Hematopoietic multipotent progenitor cell (in vitro differentiated cells): ENCODE results near the gene KRT12. TPM values are rescaled to one million over a fixed set of nuclear protein-coding genes. Genes with fewer than 3 reads are reported as not detected.

Source experiments
- DNase-seq, 3 donors: peaks; one replicate each; pipeline ENCODE4 v3.0.0-alpha.2; 2011 to 2015; ENCODE audit warnings: low read depth in 2 of 3, low spot score in 2 of 3
- total RNA-seq: library from RNA; depleted of rRNA; stranded (reverse); fragments of >200 nt; gene quantifications from one replicate; pipeline ENCODE4 v1.2.3, GENCODE V29; 2012

KRT12 gene
- not detected for total RNA-seq

GRCh38 chr17:40866838-40867237, at the start of gene KRT12:
Gene KRT12, minus strand, starts transcription at chr17:40867223. Its CDS starts 37 bp downstream, at chr17:40867186.
- no peak for DNase-seq

GRCh38 chr17:40916366-40916765, 49.3 kb upstream of the KRT12 start:
- no peak for DNase-seq

- DNase-seq = no peak
Measured at GRCh38 chr17:40915721-40916256, 48.8 kb upstream of the KRT12 start.

DNA sequence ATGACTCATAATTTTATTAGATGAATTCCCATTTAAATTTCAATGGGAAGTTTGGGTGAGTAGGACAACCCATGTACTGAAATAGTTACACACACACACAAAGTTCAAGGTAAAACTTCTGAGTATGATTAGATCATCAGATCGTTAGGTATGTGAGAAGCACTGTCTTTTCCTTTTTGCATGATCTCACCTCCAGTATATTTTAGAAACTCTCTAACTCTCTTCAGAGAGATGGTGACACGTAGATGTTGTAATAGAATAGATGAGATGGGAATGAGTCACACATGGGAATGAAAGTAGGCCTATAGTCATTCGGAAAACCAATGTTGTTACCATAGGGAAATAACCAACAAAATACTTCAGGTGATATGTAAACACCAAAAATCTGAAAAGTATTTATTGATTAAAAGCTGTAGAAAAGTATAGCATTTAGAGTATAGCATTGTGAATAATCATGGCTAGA, 48.2 kb upstream of the KRT12 start:
- DNase-seq = no peak

GRCh38 chr17:40914075-40914855, 47.2 kb upstream of the KRT12 start:
- no peak for DNase-seq

DNA sequence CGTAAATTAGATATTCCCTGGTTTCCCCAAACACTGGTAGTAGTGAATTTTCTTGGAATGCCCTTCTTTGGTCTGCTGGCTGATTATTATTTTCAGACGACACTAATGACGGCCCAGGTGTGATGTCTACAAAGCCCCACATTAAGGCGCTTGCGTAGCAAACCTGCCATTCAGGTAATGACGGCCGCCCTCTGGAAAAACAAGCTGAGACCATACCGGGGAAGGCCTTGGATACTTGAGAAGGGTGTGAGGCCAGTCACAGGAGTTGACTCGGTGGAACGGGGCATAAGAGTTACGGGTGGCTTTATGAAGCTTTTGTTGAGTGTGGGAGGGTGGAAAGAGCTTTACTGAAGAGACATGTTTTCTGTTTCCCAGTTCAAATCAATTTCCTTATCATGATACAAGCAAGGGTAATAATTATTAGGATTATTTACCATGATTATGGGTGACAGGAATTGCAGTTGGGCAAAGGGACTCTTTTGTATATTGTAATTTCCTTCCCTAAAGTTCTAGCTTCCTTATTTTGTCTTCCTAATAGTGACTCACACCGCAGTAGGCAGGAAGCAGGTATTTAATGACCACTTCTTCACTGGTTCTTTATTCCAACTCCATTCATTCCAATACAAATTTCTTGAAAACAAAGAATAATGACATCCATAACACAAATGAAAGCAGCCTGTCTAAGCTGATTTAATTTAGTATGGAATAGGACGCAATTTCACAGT, 45.6 kb upstream of the KRT12 start:
- DNase-seq = no peak

- DNase-seq = no peak
Measured at GRCh38 chr17:40910441-40910841, 43.4 kb upstream of the KRT12 start.

GRCh38 chr17:40909755-40910154, 42.7 kb upstream of the KRT12 start:
- DNase-seq = no peak

- DNase-seq = peak; percentile 42 to 83 (median 79)
Measured at GRCh38 chr17:40909351-40909750, 42.3 kb upstream of the KRT12 start.

GRCh38 chr17:40906613-40907012, 39.6 kb upstream of the KRT12 start:
- no peak for DNase-seq

- no peak for DNase-seq
Measured at GRCh38 chr17:40905370-40905769, 38.3 kb upstream of the KRT12 start.

DNA sequence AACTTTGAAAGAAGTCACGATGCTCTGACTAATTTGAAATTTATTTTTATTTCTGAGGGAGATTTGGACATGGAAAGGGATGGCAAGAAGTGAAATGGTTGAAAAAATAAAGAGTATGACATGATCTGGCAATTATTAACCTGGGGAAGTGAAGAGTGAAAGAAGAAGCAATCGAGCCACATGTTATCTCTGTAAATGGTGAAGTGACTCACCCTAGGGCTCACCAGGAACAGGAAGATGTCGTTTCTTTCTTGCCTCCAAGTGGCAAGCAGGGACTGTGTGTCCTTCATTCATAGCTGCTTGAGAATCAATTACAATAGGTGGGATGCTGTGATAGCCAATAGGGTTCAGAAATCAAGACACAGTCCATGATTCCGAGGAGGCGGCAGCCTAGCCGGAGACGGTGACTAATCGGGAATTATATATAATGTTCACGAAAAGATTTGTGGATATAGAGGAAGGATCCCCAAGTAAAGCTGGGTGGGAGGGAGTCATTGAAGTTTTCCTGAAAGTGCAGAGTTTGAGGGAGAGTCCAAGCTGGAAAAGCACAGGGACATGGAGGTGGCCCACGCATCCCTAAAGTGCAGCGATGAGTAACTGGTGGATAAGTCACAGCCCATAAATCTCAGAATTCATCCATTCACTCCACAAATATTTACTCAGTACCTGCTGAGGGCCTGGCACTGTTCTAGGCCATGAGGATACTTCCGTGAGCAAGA, 36.3 kb upstream of the KRT12 start:
- DNase-seq = no peak

DNA sequence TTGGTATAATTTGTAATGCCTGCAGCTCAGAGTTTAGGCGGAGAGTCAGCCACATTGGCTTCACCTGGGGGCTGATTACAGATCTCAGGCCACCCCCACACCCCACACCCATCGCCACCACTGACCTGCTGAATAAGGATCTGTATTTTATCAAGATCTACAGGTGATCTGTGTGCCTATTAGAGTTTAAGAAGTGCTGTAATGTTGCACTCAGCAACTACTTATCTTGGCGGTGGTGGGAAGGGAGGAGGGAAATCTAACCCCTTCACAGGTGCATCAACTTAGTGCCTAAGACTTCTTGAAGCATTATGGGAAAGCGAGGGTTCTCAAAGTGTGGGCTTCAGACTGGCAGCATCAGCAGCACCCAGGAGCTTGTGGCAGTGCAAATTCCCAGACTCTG, 35.5 kb upstream of the KRT12 start:
- DNase-seq = no peak

- no peak for DNase-seq
Measured at GRCh38 chr17:40901981-40902474, 35.0 kb upstream of the KRT12 start.

- DNase-seq = no peak
Measured at GRCh38 chr17:40900809-40901356, 33.9 kb upstream of the KRT12 start.

- no peak for DNase-seq
Measured at GRCh38 chr17:40896916-40897455, 30.0 kb upstream of the KRT12 start.

GRCh38 chr17:40895106-40895730, 28.2 kb upstream of the KRT12 start:
- DNase-seq = no peak

GRCh38 chr17:40888196-40888720, 21.2 kb upstream of the KRT12 start:
- DNase-seq = no peak

DNA sequence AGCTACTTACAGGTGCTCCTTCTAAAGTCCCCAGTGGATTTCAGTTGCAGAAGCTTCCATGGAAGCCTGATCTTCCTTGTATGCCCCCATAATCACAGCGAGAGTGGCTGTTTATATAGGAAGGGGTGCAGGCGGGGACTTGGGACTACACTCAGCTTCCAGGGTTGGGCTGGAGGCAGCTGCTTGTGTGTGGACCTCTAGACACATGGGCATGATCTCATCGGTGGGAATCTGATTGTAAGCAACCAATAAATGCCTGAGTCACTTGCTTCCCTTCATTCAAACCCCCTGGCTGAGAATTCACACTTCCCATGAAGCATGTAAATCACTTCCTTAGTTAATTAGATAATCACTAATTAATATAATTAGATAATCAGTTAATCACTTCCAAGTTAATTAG, 19.1 kb upstream of the KRT12 start:
- no peak for DNase-seq
